B cell (primary cell): ENCODE results near the gene ADAMTS8. TPM values are rescaled to one million over a fixed set of nuclear protein-coding genes. Genes with fewer than 3 reads are reported as not detected.

Source experiments
- ATAC-seq: fragments of 200-7000 bp; cut with Tn5 transposase; one replicate; pipeline ENCODE4 v1.10.0; 2021; ENCODE audit warnings: low read depth, mild to moderate bottlenecking, moderate number of reproducible peaks, moderate library complexity
- CTCF ChIA-PET: fragments of 350-600 bp; sonication (Branson Sonifier 250); formaldehyde crosslinking; loops from one replicate; lab custom pipeline; 2021; ENCODE audit warnings: antibody characterized with exemption, inconsistent platforms; lab: Charles Lee
- POLR2A ChIA-PET: fragments of 350-600 bp; sonication (Branson Sonifier 250); formaldehyde crosslinking; loops from one replicate; lab custom pipeline; 2021; ENCODE audit warnings: antibody characterized with exemption; lab: Charles Lee
- DNase-seq: peaks from one replicate; pipeline ENCODE4 v3.0.0; 2013
- H2AFZ ChIP-seq: 2 replicates; pipeline ENCODE4 v1.6.1; 2012; ENCODE audit warnings: mild to moderate bottlenecking, low read depth, low read length; ENCODE audit not compliant: insufficient read depth, poor library complexity, severe bottlenecking
- H3K27ac ChIP-seq, 2 donors: 1 replicate in 1 of 2; 2 replicates in 1 of 2; pipeline ENCODE4 v1.5.1; 2012 to 2013; ENCODE audit warnings: low read length in 2 of 2, mild to moderate bottlenecking in 2 of 2, moderate library complexity in 1 of 2
- H3K27me3 ChIP-seq, 4 experiments: fragments of 200-600 bp in 1 of 4; sonication (generic) in 1 of 4; replicated peaks in 1 of 4; 1 replicate in 2 of 4; 2 replicates in 2 of 4; pipeline versions ENCODE4 v1.6.1 to v1.7.0; 2013 to 2016; ENCODE audit warnings: low read length in 3 of 4, mild to moderate bottlenecking in 2 of 4, mixed read lengths in 1 of 4, moderate library complexity in 1 of 4; ENCODE audit not compliant: insufficient read depth in 4 of 4, control insufficient read depth in 3 of 4; ENCODE audit errors: control extremely low read depth in 1 of 4
- H3K36me3 ChIP-seq, 2 experiments: replicated peaks in 1 of 2; 1 replicate in 1 of 2; 2 replicates in 1 of 2; pipeline versions ENCODE4 v1.6.1 to v1.7.1; 2013; ENCODE audit warnings: low read length in 1 of 2; ENCODE audit not compliant: insufficient read depth in 2 of 2, control insufficient read depth in 1 of 2; ENCODE audit errors: control extremely low read depth in 1 of 2, extremely low read depth in 1 of 2
- H3K4me1 ChIP-seq, 2 donors: fragments of 200-600 bp in 1 of 2; sonication (generic) in 1 of 2; 1 replicate in 1 of 2; 2 replicates in 1 of 2; pipeline versions ENCODE4 v1.5.1 to v1.6.1; 2013 to 2017; ENCODE audit warnings: low read length in 2 of 2; ENCODE audit not compliant: control insufficient read depth in 2 of 2, insufficient read depth in 2 of 2
- H3K4me2 ChIP-seq: replicated peaks from 2 replicates; pipeline ENCODE3; 2012; ENCODE audit warnings: mild to moderate bottlenecking, low read depth, low read length; ENCODE audit not compliant: poor library complexity, severe bottlenecking
- H3K4me3 ChIP-seq, 5 experiments: fragments of 200-600 bp in 1 of 5; sonication (generic) in 1 of 5; 1 replicate in 3 of 5; 2 replicates in 2 of 5; pipeline versions ENCODE4 v1.5.1 to v1.7.0; 2011 to 2016; ENCODE audit warnings: low read length in 4 of 5, mild to moderate bottlenecking in 4 of 5, low read depth in 2 of 5, control low read depth in 1 of 5, moderate library complexity in 1 of 5; ENCODE audit not compliant: insufficient read depth in 1 of 5; ENCODE audit errors: control extremely low read depth in 1 of 5, extremely low read depth in 1 of 5
- H3K79me2 ChIP-seq: fragments of 200-600 bp; sonication (generic); one replicate; pipeline ENCODE4 v1.6.0; 2016; ENCODE audit warnings: low read length; ENCODE audit not compliant: control insufficient read depth, insufficient read depth
- H3K9ac ChIP-seq: fragments of 200-600 bp; sonication (generic); 2 replicates; pipeline ENCODE4 v1.6.1; 2017; ENCODE audit warnings: mild to moderate bottlenecking, low read length, moderate library complexity
- H3K9me3 ChIP-seq, 3 donors: one replicate each; pipeline versions ENCODE4 v1.6.1 to v1.7.1; 2013; ENCODE audit warnings: low read length in 2 of 3; ENCODE audit not compliant: control insufficient read depth in 2 of 3, insufficient read depth in 1 of 3; ENCODE audit errors: control extremely low read depth in 1 of 3
- H4K20me1 ChIP-seq: 2 replicates; pipeline ENCODE4 v1.6.0; 2012; ENCODE audit warnings: mild to moderate bottlenecking, low read length; ENCODE audit not compliant: insufficient read depth, control insufficient read depth, poor library complexity, severe bottlenecking
- H3K27ac Mint-ChIP-seq: one replicate; pipeline ENCODE4 v1.8.0; 2021; ENCODE audit warnings: mixed read lengths
- H3K27me3 Mint-ChIP-seq: one replicate; pipeline ENCODE4 v1.8.0; 2021; ENCODE audit warnings: mixed read lengths
- H3K4me1 Mint-ChIP-seq: one replicate; pipeline ENCODE4 v1.8.0; 2021; ENCODE audit warnings: mixed read lengths
- H3K4me3 Mint-ChIP-seq: one replicate; pipeline ENCODE4 v1.8.0; 2021; ENCODE audit warnings: mixed read lengths
- H3K9me3 Mint-ChIP-seq: one replicate; pipeline ENCODE4 v1.8.0; 2022; ENCODE audit warnings: mixed read lengths; ENCODE audit not compliant: insufficient read depth
- EZH2 ChIP-seq: IDR thresholded peaks from 2 replicates; pipeline ENCODE4 v1.6.1; 2012; ENCODE audit warnings: borderline replicate concordance, low read depth, mild to moderate bottlenecking, moderate library complexity, low read length; ENCODE audit not compliant: insufficient read depth, poor library complexity, severe bottlenecking
- WGBS: methylation state at CpG from one replicate; pipeline ENCODE4 v1.1.5; 2013; ENCODE audit warnings: missing lambda C conversion rate; ENCODE audit not compliant: insufficient coverage; 5-methylcytosine and 5-hydroxymethylcytosine counted together
- intact Hi-C: fragments of 100-400 bp; cut with micrococcal nuclease; formaldehyde crosslinking; loops from one replicate; pipeline ENCODE4 v1.10.0; 2022
- polyA plus RNA-seq: library from polyadenylated mRNA; depleted of rRNA; stranded (reverse); fragments of >200 nt; gene quantifications from 2 replicates; pipeline ENCODE4 v1.2.3, GENCODE V29; 2012
- total RNA-seq, 2 donors: library from RNA; stranded (reverse); fragments of 120-200 nt in 1 of 2; gene quantifications; 1 replicate in 1 of 2; 2 replicates in 1 of 2; pipeline versions ENCODE4 v1.2.3 to v1.2.4, GENCODE V29; 2013 to 2022
- TF ChIP-seq, protein P1 (sequence below): fragments of 200-600 bp; IDR thresholded peaks from one replicate; pipeline ENCODE4 v1.8.0; 2022; ENCODE audit warnings: antibody characterized with exemption, mild to moderate bottlenecking

The ADAMTS8 gene
- total and polyA plus RNA-seq, 2 donors (not counting 1 experiment from before 2014, with no cell fraction given) = not detected

DNA sequence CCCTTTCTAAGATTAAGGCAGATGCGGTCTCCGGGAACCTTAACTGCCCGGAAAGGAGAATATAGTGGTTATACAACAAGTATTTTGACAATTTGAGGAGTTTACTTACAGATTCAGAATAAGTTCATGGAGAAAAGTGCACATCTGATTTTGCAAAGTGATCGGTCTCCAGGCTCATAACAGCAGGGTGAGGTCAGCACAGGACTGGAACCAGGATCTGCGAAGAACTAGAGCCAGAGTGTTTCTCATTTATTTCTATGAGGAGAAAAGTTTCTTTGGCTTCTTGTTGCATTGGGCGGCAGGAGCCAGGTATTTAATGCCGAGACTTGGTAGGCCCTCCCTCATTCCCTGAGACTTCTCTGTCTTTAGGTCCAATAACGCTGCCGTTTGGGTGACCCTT is 23.8 kb upstream of the ADAMTS8 start:
- no peaks in the 10 kb centered on the region for H3K9me3 Mint-ChIP-seq
- Histone ChIP-seq H2AFZ (no peak overlapping the region), H3K4me3 (no peak overlapping the region), H3K4me2 (no peak overlapping the region), H3K36me3 (no peaks in the 10 kb centered on the region), H4K20me1 (no peaks in the 10 kb centered on the region), H3K9ac (no peak overlapping the region), H3K9me3 (no peaks in the 10 kb centered on the region), H3K79me2 (no peaks in the 10 kb centered on the region), H3K27ac (no peak overlapping the region), H3K27me3 (peaks cover 0 to 29% (median 2%) of the 10 kb centered on the region in 4 experiments), H3K4me1 (peaks cover 11 to 15% of the 10 kb centered on the region in 2 donors)
- H3K27ac Mint-ChIP-seq = no peak overlapping the region
- CTCF ChIA-PET = no interaction called here
- intact Hi-C loops = no loop called here
- TF ChIP-seq, protein P1, sequence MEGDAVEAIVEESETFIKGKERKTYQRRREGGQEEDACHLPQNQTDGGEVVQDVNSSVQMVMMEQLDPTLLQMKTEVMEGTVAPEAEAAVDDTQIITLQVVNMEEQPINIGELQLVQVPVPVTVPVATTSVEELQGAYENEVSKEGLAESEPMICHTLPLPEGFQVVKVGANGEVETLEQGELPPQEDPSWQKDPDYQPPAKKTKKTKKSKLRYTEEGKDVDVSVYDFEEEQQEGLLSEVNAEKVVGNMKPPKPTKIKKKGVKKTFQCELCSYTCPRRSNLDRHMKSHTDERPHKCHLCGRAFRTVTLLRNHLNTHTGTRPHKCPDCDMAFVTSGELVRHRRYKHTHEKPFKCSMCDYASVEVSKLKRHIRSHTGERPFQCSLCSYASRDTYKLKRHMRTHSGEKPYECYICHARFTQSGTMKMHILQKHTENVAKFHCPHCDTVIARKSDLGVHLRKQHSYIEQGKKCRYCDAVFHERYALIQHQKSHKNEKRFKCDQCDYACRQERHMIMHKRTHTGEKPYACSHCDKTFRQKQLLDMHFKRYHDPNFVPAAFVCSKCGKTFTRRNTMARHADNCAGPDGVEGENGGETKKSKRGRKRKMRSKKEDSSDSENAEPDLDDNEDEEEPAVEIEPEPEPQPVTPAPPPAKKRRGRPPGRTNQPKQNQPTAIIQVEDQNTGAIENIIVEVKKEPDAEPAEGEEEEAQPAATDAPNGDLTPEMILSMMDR = no peak
- no peak for TF ChIP-seq EZH2
- H3K4me1 Mint-ChIP-seq = peaks cover 12% of the 10 kb centered on the region
- POLR2A ChIA-PET = no interaction called here
- peaks cover 37% of the 10 kb centered on the region for H3K27me3 Mint-ChIP-seq
- 97% methylated on average over 7 of the region's 9 CpGs for WGBS
- ATAC-seq = no peak
- no peak for DNase-seq
- H3K4me3 Mint-ChIP-seq = no peak overlapping the region

DNA sequence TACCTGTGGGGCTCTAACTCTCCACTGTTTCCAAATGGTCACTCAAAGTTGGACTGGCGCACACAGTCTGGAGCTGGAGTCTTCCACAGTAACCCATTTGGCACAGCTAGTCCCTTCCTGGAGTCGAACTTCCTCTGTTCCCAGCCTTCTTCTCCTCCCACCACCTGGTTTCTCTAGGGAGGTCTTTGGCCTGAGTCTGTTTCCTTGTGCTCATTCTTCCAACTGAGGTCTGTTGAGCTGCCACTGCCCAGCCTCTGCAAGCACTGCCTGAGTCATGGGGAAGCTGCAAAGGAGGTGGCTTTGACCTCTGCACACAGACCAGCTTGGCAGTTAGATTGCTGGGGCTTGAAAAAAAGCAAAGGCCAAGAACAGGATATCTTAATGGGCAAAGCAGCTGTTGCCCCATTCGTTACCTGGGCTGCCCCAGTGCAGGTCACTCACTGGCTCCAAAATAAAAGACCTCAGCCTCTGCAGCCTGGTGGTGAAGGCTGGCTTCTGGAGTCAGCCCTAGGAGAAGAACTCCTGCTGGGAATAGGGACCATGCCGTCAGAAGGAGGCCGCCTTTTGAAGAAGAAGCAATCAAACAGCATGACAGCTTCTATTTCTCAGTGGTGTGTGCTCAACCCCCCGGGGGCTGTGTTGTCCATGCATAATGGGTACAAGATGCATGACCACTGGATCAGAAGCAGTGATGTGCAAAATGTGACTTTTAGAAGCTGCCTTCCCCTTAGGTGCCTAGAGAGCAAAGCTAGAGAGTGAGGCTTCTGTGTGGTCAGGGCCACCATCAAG is 23.0 kb upstream of the ADAMTS8 start:
- H3K27ac Mint-ChIP-seq = no peak overlapping the region
- peaks cover 12% of the 10 kb centered on the region for H3K4me1 Mint-ChIP-seq
- H3K4me3 ChIP-seq = no peak overlapping the region
- POLR2A ChIA-PET = no interaction called here
- TF ChIP-seq EZH2 = no peak
- TF ChIP-seq, protein P1 = no peak
- peaks cover 0 to 36% (median 2%) of the 10 kb centered on the region in 4 experiments for H3K27me3 ChIP-seq
- no peaks in the 10 kb centered on the region for H3K9me3 Mint-ChIP-seq
- H3K27ac ChIP-seq = no peak overlapping the region
- no peak overlapping the region for H3K9ac ChIP-seq
- H3K9me3 ChIP-seq = no peaks in the 10 kb centered on the region
- H3K4me3 Mint-ChIP-seq = no peak overlapping the region
- intact Hi-C loops = no loop called here
- DNase-seq (no peak), ATAC-seq (no peak)
- H3K4me1 ChIP-seq = peaks cover 11 to 15% of the 10 kb centered on the region in 2 donors
- 81% methylated on average over 5 of the region's 6 CpGs for WGBS
- no peak overlapping the region for H3K4me2 ChIP-seq
- H3K36me3 ChIP-seq = no peaks in the 10 kb centered on the region
- no peak overlapping the region for H2AFZ ChIP-seq
- no peaks in the 10 kb centered on the region for H4K20me1 ChIP-seq
- no peaks in the 10 kb centered on the region for H3K79me2 ChIP-seq
- CTCF ChIA-PET = interaction anchor here (0.9 to 1.9 kb wide), 3 partner anchors 16 to 411 kb away, joined by 4 to 7 read pairs (median 5); no protein-coding TSS in a partner anchor
- H3K27me3 Mint-ChIP-seq = peaks cover 44% of the 10 kb centered on the region
